Stomach smooth muscle (tissue), 2 donors: ENCODE results near the gene CDO1.

Experiments
- H3K27ac ChIP-seq: one replicate; pipeline ENCODE4 v1.7.0; 2013; ENCODE audit warnings: mild to moderate bottlenecking, low read length, inconsistent platforms
- H3K27me3 ChIP-seq, 2 donors: one replicate each; pipeline ENCODE4 v1.7.0; 2013; ENCODE audit warnings: low read length in 2 of 2; ENCODE audit not compliant: insufficient read depth in 2 of 2, control insufficient read depth in 1 of 2
- H3K36me3 ChIP-seq, 2 donors: one replicate each; pipeline ENCODE4 v1.7.0; 2013; ENCODE audit warnings: low read length in 2 of 2; ENCODE audit not compliant: control insufficient read depth in 2 of 2, insufficient read depth in 2 of 2
- H3K4me1 ChIP-seq: one replicate; pipeline ENCODE4 v1.7.0; 2013; ENCODE audit warnings: low read length; ENCODE audit not compliant: control insufficient read depth, insufficient read depth
- H3K4me3 ChIP-seq, 2 donors: one replicate each; pipeline ENCODE4 v1.7.0; 2013; ENCODE audit warnings: low read length in 2 of 2
- H3K9ac ChIP-seq, 2 donors: one replicate each; pipeline ENCODE4 v1.7.0; 2013; ENCODE audit warnings: low read length in 2 of 2, mild to moderate bottlenecking in 1 of 2
- H3K9me3 ChIP-seq, 2 donors: one replicate each; pipeline ENCODE4 v1.7.0; 2013; ENCODE audit warnings: low read length in 2 of 2; ENCODE audit not compliant: control insufficient read depth in 2 of 2
- donor health status: healthy.
- donor health status: Pancreatic carcinoma.

Gene CDO1

GRCh38 chr5:115788440-115788839 lies 28.0 kb downstream of the CDO1 start:
- H3K9me3 ChIP-seq, result peaks cover 0 to 2% of the 10 kb centered on the region in 2 donors
- H3K27ac ChIP-seq, result no peak overlapping the region
- H3K4me1 ChIP-seq, result no peaks in the 10 kb centered on the region
- H3K9ac ChIP-seq, result no peak overlapping the region
- H3K27me3 ChIP-seq, result peaks cover 0 to 3% of the 10 kb centered on the region in 2 donors
- no peak overlapping the region for H3K4me3 ChIP-seq
- no peaks in the 10 kb centered on the region for H3K36me3 ChIP-seq

- Histone ChIP-seq H3K27me3 (peaks cover 0 to 3% of the 10 kb centered on the region in 2 donors), H3K4me3 (no peak overlapping the region), H3K36me3 (no peaks in the 10 kb centered on the region), H3K9me3 (peaks cover 0 to 2% of the 10 kb centered on the region in 2 donors), H3K4me1 (no peaks in the 10 kb centered on the region), H3K27ac (no peak overlapping the region), H3K9ac (no peak overlapping the region)
Observed at GRCh38 chr5:115787426-115787825, 29.0 kb downstream of the CDO1 start.

GRCh38 chr5:115785381-115786065 lies 30.9 kb downstream of the CDO1 start:
- H3K27me3 ChIP-seq, result peaks cover 0 to 3% of the 10 kb centered on the region in 2 donors
- H3K4me3 ChIP-seq, result no peak overlapping the region
- H3K27ac ChIP-seq, result no peak overlapping the region
- no peak overlapping the region for H3K9ac ChIP-seq
- no peaks in the 10 kb centered on the region for H3K4me1 ChIP-seq
- H3K36me3 ChIP-seq, result no peaks in the 10 kb centered on the region
- peaks cover 0 to 2% of the 10 kb centered on the region in 2 donors for H3K9me3 ChIP-seq

GRCh38 chr5:115778417-115778816 lies 38.0 kb downstream of the CDO1 start:
- H3K4me3 ChIP-seq, result no peak overlapping the region
- no peak overlapping the region for H3K27ac ChIP-seq

GRCh38 chr5:115776989-115777388 lies 39.5 kb downstream of the CDO1 start:
- Histone ChIP-seq H3K9ac (no peak overlapping the region), H3K4me1 (no peaks in the 10 kb centered on the region), H3K27me3 (no peaks in the 10 kb centered on the region), H3K4me3 (no peak overlapping the region), H3K9me3 (no peaks in the 10 kb centered on the region), H3K27ac (no peak overlapping the region), H3K36me3 (no peaks in the 10 kb centered on the region)

More at GRCh38 chr5:115778417-115778816, 38.0 kb downstream of the CDO1 start:
- H3K9me3 ChIP-seq, result no peaks in the 10 kb centered on the region
- no peaks in the 10 kb centered on the region for H3K27me3 ChIP-seq
- H3K9ac ChIP-seq, result no peak overlapping the region
- no peaks in the 10 kb centered on the region for H3K4me1 ChIP-seq
- H3K36me3 ChIP-seq, result no peaks in the 10 kb centered on the region

- Histone ChIP-seq H3K9ac (no peak overlapping the region), H3K9me3 (no peaks in the 10 kb centered on the region), H3K27ac (no peak overlapping the region), H3K36me3 (no peaks in the 10 kb centered on the region), H3K4me3 (no peak overlapping the region), H3K4me1 (no peaks in the 10 kb centered on the region), H3K27me3 (no peaks in the 10 kb centered on the region)
Observed at GRCh38 chr5:115775999-115776398, 40.5 kb downstream of the CDO1 start.

GRCh38 chr5:115774684-115775083 lies 41.8 kb downstream of the CDO1 start:
- H3K9me3 ChIP-seq, result no peaks in the 10 kb centered on the region
- H3K4me3 ChIP-seq, result no peak overlapping the region
- H3K27me3 ChIP-seq, result no peaks in the 10 kb centered on the region
- H3K9ac ChIP-seq, result no peak overlapping the region
- H3K36me3 ChIP-seq, result no peaks in the 10 kb centered on the region
- H3K27ac ChIP-seq, result no peak overlapping the region
- no peaks in the 10 kb centered on the region for H3K4me1 ChIP-seq

- H3K9me3 ChIP-seq, result no peaks in the 10 kb centered on the region
- no peaks in the 10 kb centered on the region for H3K4me1 ChIP-seq
- no peak overlapping the region for H3K4me3 ChIP-seq
- H3K36me3 ChIP-seq, result no peaks in the 10 kb centered on the region
- H3K27ac ChIP-seq, result no peak overlapping the region
- H3K27me3 ChIP-seq, result no peaks in the 10 kb centered on the region
- H3K9ac ChIP-seq, result no peak overlapping the region
Observed at GRCh38 chr5:115772731-115773475, 43.6 kb downstream of the CDO1 start.

- H3K27me3 ChIP-seq, result no peaks in the 10 kb centered on the region
- no peak overlapping the region for H3K9ac ChIP-seq
- no peak overlapping the region for H3K4me3 ChIP-seq
- no peaks in the 10 kb centered on the region for H3K4me1 ChIP-seq
- H3K9me3 ChIP-seq, result no peaks in the 10 kb centered on the region
- H3K27ac ChIP-seq, result no peak overlapping the region
- no peaks in the 10 kb centered on the region for H3K36me3 ChIP-seq
Observed at GRCh38 chr5:115770466-115770865, 46.0 kb downstream of the CDO1 start.

GRCh38 chr5:115767424-115767823 lies 49.0 kb downstream of the CDO1 start:
- no peaks in the 10 kb centered on the region for H3K9me3 ChIP-seq
- no peak overlapping the region for H3K4me3 ChIP-seq
- no peaks in the 10 kb centered on the region for H3K4me1 ChIP-seq
- no peak overlapping the region for H3K9ac ChIP-seq
- no peaks in the 10 kb centered on the region for H3K36me3 ChIP-seq
- no peaks in the 10 kb centered on the region for H3K27me3 ChIP-seq
- H3K27ac ChIP-seq, result no peak overlapping the region

- no peak overlapping the region for H3K27ac ChIP-seq
- no peaks in the 10 kb centered on the region for H3K27me3 ChIP-seq
- H3K4me1 ChIP-seq, result no peaks in the 10 kb centered on the region
- H3K36me3 ChIP-seq, result no peaks in the 10 kb centered on the region
- no peaks in the 10 kb centered on the region for H3K9me3 ChIP-seq
- no peak overlapping the region for H3K9ac ChIP-seq
- no peak overlapping the region for H3K4me3 ChIP-seq
Observed at GRCh38 chr5:115766608-115767007, 49.9 kb downstream of the CDO1 start.
